ENCODE results near the gene SCNN1A.

Gene SCNN1A

DNA sequence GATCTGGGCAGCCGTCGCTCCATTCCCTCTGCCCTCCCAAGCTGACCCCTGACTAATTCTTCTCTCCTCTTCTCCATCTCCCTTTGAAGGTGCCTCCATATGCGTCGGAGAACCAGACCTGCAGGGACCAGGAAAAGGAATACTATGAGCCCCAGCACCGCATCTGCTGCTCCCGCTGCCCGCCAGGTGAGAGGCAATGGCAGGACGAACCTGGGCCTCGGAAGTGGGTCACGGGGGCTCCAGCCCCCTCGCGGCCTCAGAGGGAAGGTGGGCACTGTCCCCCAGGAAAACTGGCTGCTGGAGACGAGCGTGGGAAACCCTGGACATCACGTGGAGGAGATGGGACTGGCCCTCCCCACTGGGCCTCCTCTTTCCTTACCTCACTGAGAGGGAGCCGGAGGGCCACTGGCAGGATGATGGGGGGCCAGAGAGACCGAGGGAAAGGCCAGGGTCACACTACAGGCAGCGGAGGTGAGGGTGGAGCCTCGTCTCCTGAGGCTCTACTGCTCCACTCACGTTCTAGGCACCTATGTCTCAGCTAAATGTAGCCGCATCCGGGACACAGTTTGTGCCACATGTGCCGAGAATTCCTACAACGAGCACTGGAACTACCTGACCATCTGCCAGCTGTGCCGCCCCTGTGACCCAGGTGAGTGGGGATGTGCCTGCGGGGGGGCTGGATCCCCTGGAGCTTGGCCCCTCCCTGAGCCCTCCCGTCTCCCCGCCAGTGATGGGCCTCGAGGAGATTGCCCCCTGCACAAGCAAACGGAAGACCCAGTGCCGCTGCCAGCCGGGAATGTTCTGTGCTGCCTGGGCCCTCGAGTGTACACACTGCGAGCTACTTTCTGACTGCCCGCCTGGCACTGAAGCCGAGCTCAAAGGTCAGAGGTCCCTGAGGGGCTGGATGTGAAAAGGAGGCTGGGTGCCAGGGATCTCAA, 9.4 kb upstream of the SCNN1A start:
- DNase-seq (ENCODE audit: low spot score) = peak; percentile 58

DNA sequence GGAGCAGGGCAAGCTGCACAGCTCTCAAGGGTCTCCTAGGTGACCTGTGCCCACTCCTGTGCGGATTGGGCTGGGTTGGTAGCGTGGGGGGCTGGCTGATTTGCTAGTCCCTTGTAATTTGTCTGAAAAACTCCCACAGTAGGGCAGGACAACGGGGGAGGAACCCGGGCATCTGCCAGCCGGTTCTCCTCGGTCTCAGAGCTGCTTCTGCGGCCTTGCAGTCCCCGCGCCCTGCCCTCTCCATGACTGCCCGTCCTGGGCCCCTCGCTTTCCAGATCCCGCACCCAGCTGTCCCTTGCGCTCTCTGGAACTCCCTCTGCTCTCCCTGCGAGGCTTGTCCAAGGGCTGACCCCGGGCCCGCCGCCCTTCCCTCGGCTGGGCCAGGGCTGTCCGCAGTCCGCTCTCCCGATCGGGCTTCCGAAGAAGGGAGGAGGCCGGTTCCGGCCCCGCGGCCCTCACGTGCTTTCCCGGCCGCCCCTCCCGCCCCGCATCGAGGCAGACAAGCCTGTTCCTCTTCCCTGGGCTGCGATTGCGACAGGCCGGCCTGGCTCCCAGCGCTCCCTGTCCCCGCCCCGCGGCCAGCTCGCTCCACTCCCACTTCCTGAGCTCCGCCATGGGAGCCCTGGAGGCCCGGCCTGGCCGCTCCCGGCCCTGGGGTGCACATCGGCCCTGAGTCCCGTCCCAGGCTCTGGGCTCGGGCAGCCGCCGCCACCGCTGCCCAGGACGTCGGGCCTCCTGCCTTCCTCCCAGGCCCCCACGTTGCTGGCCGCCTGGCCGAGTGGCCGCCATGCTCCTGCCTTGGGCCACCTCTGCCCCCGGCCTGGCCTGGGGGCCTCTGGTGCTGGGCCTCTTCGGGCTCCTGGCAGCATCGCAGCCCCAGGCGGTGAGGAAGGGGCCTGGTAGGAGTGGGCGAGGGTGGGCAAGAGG, 8.5 kb upstream of the SCNN1A start, which contains the start of gene LTBR:
Gene LTBR (plus strand): TSS at position 591 of the 927 bp plus-strand sequence. CDS start 197 bp downstream, at position 788.
- peak; percentile 93 for DNase-seq (ENCODE audit: low spot score)

DNA sequence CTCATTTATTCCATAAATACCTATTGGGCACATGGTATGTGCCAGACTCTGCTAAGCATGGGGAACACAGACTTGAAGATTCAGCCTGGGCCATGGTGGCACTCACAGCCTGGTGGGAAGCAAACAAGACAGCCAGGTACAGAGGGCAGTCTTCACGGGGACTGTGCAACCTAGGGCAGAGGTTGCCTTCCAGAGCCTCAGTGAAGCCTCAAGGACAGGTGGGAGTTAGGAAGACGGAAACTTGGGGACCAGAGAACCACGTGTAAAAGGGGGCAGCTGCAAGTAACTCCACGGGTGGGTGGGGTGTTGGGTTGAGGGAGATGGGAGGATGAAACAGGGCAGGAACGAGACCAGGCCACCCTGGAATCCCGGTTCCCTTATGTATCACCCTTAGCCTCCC, 7.6 kb upstream of the SCNN1A start:
- DNase-seq (ENCODE audit: low spot score) = no peak

DNA sequence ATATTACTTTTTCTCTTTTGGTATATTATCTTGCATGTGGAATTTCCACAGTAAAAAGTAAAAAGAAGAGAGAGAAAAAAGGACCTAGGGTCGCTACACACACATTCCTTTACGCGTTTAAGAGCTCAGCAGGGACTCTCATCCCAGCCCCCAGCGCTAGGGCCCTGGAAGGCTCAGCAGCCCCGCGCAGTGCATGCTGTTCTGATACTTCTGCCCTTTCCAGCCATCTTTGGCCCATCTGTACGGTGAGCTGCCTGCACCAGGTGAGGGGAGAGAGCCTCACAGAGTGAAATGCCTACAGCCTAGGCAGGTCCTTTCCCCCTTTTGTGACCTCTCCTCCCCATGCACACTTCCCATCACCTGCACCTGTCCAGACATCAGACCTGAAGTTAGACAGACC, 7.0 kb upstream of the SCNN1A start:
- no peak for DNase-seq (ENCODE audit: low spot score)

DNA sequence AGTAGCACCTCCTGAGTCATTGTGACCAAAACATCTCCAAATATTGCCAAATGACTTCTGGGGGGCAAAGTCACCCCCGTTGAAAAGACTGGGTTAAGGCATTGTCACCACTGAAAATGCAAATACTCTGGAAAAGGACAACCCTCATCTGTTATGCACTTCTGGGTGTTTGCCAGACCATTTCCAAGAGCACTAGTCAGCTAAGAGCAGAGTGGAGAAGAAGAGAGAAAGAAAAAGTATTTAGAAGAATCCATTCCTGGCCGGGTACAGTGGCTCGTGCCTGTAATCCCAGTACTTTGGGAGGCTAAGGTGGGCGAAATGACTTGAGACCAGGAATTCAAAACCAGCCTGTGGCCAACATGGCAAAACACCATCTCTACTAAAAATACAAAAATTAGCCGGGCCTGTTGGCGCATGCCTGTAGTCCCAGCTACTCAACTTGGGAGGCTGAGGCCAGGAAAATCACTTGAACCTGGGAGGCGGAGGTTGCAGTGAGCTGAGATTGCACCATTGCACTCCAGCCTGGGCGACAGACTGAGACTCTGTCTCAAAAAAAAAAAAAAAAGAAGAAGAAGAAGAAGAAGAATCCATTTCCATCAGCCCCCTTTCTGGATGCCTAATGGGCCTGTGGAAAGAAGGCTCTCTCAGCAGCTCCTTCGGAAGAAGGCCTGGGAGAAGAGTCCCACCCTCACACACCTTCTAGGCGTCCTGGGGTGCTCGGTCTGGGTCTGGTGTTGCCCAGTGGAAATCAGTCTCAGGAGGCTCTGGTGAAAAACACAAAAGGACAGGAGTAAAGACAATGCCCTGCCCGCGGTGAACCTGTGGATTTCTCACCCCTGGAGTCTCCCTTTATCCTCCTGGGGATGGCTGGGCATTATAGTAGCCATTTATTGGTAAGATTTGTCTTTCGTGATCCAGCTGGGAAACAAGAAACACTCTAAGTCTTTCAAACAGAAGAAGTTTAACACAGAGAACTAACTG, 5.1 kb upstream of the SCNN1A start:
- DNase-seq (ENCODE audit: low spot score) = no peak

DNA sequence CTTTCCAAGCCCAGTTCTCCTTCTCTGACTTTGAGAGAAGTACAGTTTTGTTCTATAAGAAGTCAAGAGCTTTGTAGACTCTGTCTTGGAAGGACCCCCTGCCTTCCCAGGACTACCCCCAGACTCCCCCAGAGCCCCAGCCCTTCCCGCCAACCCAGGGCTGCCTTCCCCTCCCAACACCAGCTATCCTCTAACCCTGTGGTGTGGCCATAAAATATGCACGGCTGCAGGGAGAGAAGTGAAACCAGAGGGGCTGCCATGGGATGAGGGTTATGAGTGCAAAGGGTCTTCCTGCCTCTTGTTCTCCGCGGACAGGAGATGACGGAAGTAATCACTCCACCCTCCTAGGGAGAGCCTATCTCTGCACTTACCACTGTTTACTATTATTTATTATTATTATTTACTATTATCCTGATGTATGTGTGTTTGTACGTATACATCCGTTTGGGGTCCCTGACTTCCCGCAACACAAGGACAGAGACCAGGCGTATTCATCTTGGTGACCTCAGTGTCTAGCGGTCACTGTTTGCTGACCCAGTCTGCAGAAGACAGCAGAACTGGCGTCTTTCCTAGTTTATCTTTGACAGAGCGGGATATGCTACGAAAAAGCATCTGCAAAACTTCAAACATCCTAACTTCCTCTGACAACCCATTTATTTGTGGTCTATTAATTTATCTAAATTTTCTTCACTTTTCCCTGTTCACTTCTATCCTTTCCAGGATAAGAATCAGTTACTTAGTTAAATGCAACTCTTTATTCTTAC, 3.5 kb upstream of the SCNN1A start:
- DNase-seq (ENCODE audit: low spot score) = no peak

DNA sequence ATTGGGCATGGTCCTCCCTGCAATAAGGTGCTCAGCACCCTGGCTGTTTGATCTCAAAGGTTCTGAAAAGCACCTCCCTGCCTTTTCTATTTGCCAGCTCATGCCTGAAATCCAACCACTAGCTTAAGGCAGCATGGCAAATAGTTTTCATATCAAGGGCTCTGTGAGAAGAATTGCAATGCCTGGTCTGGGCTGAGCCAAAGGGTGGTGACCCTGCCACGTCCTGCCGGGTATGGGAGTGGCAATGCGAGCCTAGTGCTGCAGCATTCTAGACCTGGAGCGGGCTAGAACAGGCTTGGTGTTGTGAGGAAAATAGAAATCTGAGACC, 2.3 kb upstream of the SCNN1A start:
- no peak for DNase-seq (ENCODE audit: low spot score)

DNA sequence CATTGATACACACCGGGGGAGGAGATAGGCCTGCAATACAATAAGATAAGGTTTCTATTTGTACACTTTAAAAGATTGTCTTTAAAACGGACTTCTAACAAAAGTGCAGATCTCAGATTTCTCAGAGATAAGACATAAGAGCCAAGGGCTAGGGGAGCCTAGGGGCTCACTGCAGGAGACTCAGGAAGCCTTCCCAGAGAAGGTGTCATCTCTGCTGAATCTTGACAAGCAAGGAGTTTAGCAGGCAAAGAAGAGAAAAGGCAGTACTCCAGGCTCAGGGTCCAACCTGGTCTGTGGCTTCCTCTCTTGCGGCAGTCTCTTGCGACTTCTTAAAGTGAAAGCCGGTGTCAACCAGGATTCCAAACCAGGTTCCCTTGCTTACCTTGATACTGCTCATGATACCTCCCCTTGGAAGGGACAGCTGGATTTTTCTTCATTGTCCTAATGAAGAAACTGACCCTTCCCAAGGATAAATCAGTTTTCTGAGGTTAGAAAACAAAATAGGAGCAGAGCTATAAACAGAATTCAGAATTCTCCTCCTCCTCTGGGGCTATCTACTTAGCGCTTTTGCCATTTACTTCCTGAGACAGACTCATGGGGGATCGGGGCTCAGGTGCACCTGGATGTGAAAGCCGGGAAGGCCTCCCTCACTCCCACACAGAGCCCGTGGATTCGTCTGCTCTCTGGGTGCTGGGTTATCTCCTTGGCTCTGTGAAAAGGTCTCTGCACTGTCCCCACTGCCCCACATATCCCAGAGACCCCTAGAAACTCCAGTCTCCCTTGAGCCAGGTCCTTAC, 1.7 kb upstream of the SCNN1A start:
- DNase-seq (ENCODE audit: low spot score) = no peak

DNA sequence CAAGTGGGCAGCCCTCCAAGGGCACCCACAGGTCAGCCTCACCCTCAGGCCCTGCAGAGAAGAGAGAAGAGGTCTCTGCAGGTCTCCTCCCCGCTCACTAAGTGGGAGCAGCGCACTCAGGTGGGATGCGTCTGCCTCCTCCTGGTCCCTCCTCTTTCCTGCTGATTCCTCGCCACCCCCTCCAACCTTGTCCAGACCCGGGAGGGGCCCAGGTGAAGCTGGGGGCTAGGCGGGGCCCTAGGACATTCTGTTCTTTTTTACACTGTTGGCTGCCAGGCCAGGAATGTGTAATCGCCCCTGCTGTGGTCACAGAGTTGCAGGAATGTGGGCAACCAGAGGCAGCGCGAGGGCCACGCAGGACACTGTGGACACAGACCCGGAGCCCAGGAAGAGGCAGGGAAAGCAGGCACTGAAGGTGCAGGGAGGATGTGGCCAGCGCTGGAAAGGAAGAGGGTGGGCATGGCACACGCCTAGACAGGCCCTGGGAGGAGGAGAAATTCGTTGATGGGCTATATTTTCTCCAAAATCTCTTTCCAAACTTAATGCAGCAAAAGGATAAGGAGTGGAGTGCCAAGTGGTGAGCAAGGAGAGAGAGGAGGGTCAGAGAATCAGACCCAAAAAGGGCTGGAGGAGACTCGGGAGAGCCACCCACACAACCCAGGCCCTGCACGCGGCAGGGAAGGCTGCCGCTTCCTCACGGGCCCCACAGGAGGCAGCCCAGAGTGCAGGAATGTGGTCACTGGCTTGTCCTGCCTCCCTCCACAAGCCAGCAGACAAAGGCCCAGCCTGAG, 911 bp upstream of the SCNN1A start:
- DNase-seq (ENCODE audit: low spot score) = peak; percentile 90

DNA sequence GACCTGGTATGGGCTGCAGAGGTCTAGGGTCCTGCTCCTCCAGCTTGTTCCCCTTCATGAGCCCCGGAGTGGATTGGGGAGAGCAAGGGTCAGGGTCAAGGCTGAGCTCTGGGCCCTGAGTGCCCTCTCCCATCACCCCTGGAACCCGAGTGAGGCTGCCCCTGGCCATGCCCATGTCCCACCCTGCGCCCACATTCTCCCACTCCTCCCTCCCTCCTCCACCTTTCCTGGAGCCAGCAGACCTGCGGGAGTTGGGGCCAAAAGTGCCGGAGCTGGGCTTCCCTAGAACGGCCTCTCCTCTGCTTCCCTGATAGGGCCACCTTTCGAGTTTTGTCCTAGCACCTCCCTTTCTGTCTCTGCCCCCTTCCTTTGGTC, 590 bp downstream of the SCNN1A start:
- DNase-seq (ENCODE audit: low spot score) = no peak

DNA sequence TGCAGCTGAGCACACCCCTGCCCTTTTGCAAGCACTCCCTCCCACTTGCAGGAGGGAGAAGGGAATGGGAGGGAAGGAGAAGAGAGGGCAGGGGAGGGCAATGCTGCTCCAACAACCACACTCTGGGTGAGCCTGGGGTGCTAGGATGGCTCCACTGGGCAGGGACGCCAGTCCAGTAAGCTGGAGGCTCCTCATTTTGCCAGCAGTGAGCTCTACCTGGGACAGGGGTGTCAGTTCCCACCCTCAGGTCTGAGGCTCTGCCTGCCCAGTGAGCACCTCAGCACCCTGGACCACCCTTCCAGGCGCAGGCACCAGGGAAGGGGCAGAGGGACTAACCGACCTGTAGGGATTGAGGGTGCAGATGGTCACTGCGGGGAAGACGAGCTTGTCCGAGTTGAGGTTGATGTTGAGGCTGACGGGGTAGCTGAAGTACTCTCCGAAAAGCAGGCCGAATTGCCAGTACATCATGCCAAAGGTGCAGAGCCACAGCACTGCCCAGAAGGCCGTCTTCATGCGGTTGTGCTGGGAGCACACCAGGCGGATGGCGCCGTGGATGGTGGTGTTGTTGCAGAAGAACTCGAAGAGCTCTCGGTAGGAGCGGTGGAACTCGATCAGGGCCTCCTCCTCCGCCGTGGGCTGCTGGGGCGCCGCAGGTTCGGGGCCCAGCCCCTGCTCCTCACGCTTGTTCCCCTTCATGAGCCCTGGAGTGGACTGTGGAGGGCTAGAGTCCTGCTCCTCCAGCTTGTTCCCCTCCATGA, 1.2 kb downstream of the SCNN1A start:
- no peak for DNase-seq (ENCODE audit: low spot score)

DNA sequence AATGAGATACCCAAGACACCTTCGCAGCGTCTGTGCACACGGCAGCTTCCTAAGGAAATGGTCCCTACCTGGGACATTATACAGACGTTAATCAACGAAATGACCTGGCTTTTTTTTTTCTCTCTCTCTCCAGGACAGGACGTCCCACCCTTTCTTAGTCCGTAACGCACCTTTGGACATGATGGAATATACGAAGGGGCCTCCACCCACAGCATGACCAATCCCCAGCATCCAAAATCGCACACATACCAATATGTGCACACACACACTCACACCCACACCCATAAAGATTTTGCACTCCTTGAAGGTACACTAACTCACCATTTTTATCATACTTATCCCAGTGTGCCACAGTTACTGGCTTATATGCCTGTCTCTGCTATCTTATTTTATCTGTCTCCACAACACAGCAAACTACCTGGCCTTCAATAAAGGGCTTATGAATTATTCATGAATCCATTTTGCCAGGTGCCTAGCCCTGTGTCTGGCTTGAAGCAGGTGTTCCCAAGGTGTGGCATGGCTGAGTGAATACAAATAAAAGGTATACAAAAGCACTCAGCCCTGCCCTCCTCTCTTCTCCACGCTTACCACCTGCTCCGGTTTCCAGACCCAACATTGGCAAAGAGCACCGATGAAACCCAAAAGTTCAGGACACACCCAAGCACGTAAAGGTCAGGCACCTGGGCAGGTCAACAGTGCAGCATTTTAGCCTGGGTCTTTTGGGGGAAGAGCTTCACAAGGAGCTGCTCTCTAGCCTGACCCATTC, 2.2 kb downstream of the SCNN1A start:
- DNase-seq (ENCODE audit: low spot score) = no peak

DNA sequence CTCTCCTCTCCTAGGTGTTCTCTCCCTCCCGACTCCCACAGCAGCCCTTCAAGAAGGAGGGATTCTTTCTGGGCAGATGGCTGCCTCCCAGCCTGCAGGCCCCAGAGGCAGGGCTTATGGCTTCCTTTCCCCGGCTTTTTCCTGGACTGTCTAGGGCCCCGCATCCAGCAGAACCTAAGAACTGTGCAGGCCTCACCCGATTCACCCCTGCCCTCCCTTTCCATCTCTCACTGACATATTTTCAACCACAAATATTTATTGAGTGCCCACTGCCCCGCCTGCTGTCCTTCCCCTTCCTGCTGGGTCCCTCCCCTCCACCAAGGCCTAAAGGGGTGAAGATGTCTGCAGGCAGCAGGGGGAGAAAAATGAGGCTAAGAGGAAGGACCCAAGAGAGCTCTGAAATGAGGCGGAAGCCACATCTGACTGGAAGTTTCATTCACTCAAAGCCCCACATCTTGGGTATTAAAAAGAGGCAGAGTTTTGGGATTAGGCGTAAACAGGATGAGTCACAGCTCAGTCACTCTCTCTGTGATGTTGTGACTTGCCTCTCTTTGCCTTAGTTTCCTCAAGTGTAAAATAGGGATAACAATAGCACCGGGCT, 2.9 kb downstream of the SCNN1A start:
- DNase-seq (ENCODE audit: low spot score) = peak; percentile 93

DNA sequence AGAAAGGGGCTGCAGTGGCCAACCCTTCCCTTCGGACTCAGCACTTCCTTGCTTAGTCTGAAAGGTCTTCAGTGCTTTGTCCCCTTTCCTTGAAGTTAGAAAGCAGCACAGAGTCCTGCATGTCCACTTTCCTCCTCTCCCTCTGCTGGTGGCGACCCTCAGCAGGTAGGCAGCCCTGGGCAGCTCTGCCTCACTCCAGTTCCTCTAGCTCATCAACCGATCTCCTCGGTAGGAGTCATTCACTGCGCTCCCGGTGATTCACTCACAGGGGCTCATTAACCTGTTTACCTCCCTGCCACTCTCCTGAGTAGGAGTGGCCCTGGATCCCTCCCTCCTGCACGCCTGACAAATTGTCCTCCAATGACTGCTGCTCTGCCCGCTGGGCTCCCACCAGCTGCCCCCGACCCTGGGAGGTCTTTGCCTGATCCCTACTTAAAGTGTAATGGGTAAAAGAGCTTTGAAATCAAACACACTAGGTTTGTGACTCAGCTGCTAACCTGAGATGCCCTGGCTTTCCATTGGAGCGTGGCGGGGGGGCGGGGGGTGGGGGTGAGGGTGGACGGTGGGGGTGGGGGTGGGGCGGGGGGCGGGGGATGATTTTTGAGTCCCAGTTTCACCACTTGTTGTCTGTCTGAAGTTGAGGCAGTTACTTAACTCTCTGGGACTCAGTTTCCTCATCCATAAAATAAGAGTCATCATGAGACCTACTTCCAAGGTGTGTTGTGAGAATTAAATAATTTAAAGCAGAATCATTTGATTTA, 4.2 kb downstream of the SCNN1A start:
- no peak for DNase-seq (ENCODE audit: low spot score)

DNA sequence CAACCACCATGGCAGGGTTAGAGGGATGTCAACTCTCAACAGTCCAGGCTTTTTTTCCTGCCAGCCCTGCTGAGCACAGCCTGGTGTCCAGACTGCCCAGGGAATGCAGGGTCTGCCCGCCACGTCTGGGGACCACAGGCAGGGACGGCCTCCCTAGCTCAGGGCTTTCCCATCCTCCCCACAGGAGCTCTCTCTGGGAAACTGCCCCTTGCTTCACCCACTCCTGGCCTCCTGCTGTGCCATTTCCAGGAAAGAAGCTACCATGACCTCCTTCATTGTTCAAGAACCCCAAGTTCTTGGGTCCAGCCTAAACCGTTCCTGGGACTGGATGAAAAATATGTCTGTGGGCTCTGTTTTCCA, 4.8 kb downstream of the SCNN1A start:
- DNase-seq (ENCODE audit: low spot score) = no peak

DNA sequence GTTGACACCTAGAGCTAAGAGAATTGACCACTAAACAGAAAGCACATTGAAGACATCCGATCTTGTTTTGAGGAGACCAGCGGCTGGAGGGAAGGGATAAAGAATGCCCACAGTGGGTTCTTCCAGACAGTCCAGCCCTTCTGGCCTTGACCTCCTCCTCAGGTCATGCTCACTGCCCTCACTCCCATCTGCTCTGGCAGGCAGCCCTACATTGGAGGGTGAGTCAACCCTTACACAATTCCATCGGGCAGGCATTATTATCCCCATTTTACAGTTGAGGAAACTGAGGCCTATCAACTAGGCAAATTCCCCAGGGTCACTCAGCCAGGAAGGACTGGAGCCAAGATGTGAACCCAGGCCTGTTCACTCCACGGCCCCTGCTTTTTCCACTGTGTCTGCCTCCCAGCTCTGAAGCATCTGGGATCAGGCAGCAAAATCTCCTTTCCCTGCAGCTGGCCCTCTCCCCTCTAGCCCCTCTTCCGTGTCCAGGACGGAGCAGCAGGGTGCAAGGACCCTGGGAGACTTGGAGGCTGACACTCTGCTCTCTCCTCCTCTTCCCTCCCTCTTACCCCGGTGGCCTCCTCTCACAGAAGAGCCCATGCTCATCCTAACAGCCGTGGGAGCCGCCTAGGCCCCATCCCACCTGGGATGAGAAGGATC, 5.3 kb downstream of the SCNN1A start:
- DNase-seq (ENCODE audit: low spot score) = no peak

Data from hepatic stellate cell (primary cell).